ENCODE results near the gene ENPP6. TPM values are rescaled to one million over a fixed set of nuclear protein-coding genes. Genes with fewer than 3 reads are reported as not detected.

The ENPP6 gene
- total and polyA plus RNA-seq, 2 of the 13 experiments (the other 11 are each of a cell fraction or from before 2014, with no cell fraction given), result not detected

DNA sequence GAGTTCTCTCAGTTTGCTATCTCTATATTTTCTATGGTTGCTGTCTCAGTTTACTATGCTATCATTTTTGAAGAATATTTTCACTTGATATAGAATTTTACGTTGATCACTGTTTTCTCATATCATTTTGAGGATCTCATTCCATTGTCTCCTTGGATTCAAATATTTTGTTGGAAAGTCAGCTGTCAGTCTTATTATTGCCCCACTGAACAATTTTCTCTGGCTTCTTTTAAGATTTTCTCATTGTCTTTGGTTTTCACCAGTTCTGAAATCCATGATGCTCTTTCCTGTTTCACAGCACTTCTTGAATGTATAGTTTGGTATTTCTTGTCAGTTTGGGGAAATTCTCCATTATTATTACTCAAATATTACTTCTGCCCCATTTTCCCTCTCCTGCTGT lies 81.1 kb downstream of the ENPP6 start:
- ATAC-seq (no peak), FAIRE-seq (no peak), DNase-seq (ENCODE audit: low spot score) (no peak)
- ChIA-PET POLR2A (no interaction called here), CTCF (ENCODE audit: low intra/inter-chr PET ratio, low total read pairs) (no interaction called here)
- no peak overlapping the region for H3K4me3 ChIP-seq (replicated peaks in 1 of 3; ENCODE audit: insufficient read depth in 1 of 3, low read depth in 2 of 3, low read length in 3 of 3)
- no peaks in the 10 kb centered on the region for H3K36me3 ChIP-seq (replicated peaks in 1 of 2; ENCODE audit: control insufficient read depth in 1 of 2, insufficient read depth in 2 of 2, low read length in 2 of 2)
- H2AFZ ChIP-seq (ENCODE audit: low read length), result no peak overlapping the region
- no peaks in the 10 kb centered on the region for H3K27me3 ChIP-seq (ENCODE audit: control insufficient read depth in 1 of 2, insufficient read depth in 2 of 2, low read length in 2 of 2)
- no peaks in the 10 kb centered on the region for H3K79me2 ChIP-seq (ENCODE audit: insufficient read depth, low read length)
- H3K9ac ChIP-seq (ENCODE audit: insufficient read depth, low read depth, low read length), result no peak overlapping the region
- peaks cover 10% of the 10 kb centered on the region for H3K9me3 ChIP-seq (ENCODE audit: low read length)
- no peak overlapping the region for H3K4me2 ChIP-seq (ENCODE audit: low read depth, low read length)
- no TSS peak for BruUV-seq (replicated peaks)
- 2% methylated on average over 1 of the region's 1 CpG for WGBS (ENCODE audit: low lambda C conversion rate)
- no peak overlapping the region for H3K27ac ChIP-seq (ENCODE audit: extremely low read length, insufficient read depth, low read length)
- intact Hi-C loops (cut with micrococcal nuclease; ENCODE audit: unreplicated experiment) (no loop called here), in situ Hi-C loops (cut with HindIII; ENCODE audit: extremely low pct_ligation_motif_present, low pct_unique_long_range_greater_than_20kb) (no loop called here)
- TF ChIP-seq ZNF317 (CRISPR knock-in tag; IDR thresholded peaks at IDR 0.05) (peak; percentile 99), ZNF224 (CRISPR knock-in tag; IDR thresholded peaks at IDR 0.05) (no peak)
- no peaks in the 10 kb centered on the region for H4K20me1 ChIP-seq (ENCODE audit: insufficient read depth, low read length)
- no peaks in the 10 kb centered on the region for H3K4me1 ChIP-seq (ENCODE audit: insufficient read depth, low read length)

- H4K20me1 ChIP-seq (ENCODE audit: insufficient read depth, low read length), result no peaks in the 10 kb centered on the region
- H3K4me2 ChIP-seq (ENCODE audit: low read depth, low read length), result no peak overlapping the region
- no peaks in the 10 kb centered on the region for H3K79me2 ChIP-seq (ENCODE audit: insufficient read depth, low read length)
- no peak overlapping the region for H3K4me3 ChIP-seq (replicated peaks in 1 of 3; ENCODE audit: insufficient read depth in 1 of 3, low read depth in 2 of 3, low read length in 3 of 3)
- H3K27me3 ChIP-seq (ENCODE audit: control insufficient read depth in 1 of 2, insufficient read depth in 2 of 2, low read length in 2 of 2), result no peaks in the 10 kb centered on the region; a peak in 1 of 5 replicates
- no peaks in the 10 kb centered on the region for H3K9me3 ChIP-seq (ENCODE audit: low read length)
- no peak for ATAC-seq
- no peak overlapping the region for H2AFZ ChIP-seq (ENCODE audit: low read length)
- ChIA-PET POLR2A (no interaction called here), CTCF (ENCODE audit: low intra/inter-chr PET ratio, low total read pairs) (no interaction called here)
- no peaks in the 10 kb centered on the region for H3K36me3 ChIP-seq (replicated peaks in 1 of 2; ENCODE audit: control insufficient read depth in 1 of 2, insufficient read depth in 2 of 2, low read length in 2 of 2)
- no peaks in the 10 kb centered on the region for H3K4me1 ChIP-seq (ENCODE audit: insufficient read depth, low read length)
- in situ Hi-C loops (cut with HindIII; ENCODE audit: extremely low pct_ligation_motif_present, low pct_unique_long_range_greater_than_20kb), result no loop called here
- BruUV-seq (replicated peaks), result no TSS peak
- WGBS (ENCODE audit: low lambda C conversion rate), result 53% methylated on average over 4 of the region's 4 CpGs
- FAIRE-seq, result no peak
- DNase-seq (ENCODE audit: low spot score), result no peak
- no peak overlapping the region for H3K9ac ChIP-seq (ENCODE audit: insufficient read depth, low read depth, low read length)
- intact Hi-C loops (cut with micrococcal nuclease; ENCODE audit: unreplicated experiment), result no loop called here
- H3K27ac ChIP-seq (ENCODE audit: extremely low read length, insufficient read depth, low read length), result no peak overlapping the region
- TF ChIP-seq, protein P1, sequence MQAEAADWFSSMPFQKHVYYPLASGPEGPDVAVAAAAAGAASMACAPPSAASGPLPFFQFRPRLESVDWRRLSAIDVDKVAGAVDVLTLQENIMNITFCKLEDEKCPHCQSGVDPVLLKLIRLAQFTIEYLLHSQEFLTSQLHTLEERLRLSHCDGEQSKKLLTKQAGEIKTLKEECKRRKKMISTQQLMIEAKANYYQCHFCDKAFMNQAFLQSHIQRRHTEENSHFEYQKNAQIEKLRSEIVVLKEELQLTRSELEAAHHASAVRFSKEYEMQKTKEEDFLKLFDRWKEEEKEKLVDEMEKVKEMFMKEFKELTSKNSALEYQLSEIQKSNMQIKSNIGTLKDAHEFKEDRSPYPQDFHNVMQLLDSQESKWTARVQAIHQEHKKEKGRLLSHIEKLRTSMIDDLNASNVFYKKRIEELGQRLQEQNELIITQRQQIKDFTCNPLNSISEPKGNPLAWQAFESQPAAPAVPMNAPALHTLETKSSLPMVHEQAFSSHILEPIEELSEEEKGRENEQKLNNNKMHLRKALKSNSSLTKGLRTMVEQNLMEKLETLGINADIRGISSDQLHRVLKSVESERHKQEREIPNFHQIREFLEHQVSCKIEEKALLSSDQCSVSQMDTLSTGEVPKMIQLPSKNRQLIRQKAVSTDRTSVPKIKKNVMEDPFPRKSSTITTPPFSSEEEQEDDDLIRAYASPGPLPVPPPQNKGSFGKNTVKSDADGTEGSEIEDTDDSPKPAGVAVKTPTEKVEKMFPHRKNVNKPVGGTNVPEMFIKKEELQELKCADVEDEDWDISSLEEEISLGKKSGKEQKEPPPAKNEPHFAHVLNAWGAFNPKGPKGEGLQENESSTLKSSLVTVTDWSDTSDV (CRISPR knock-in tag; IDR thresholded peaks at IDR 0.05), result no peak
- TF ChIP-seq ZNF180 (CRISPR knock-in tag; IDR thresholded peaks at IDR 0.05; ENCODE audit: borderline replicate concordance, low read depth) (no peak), ZNF770 (CRISPR knock-in tag; IDR thresholded peaks at IDR 0.05) (no peak), ARNT2 (CRISPR knock-in tag; IDR thresholded peaks at IDR 0.05; ENCODE audit: low read depth) (no peak), KLF9 (CRISPR knock-in tag; IDR thresholded peaks at IDR 0.05; ENCODE audit: low read depth) (no peak), CREB3 (CRISPR knock-in tag; IDR thresholded peaks at IDR 0.05) (no peak), ZNF414 (CRISPR knock-in tag; IDR thresholded peaks at IDR 0.05) (no peak), ZNF124 (CRISPR knock-in tag; IDR thresholded peaks at IDR 0.05) (no peak), ZNF337 (CRISPR knock-in tag; IDR thresholded peaks at IDR 0.05; ENCODE audit: borderline replicate concordance, low read depth) (no peak)
Measured at GRCh38 chr4:184126800-184127199, 90.9 kb downstream of the ENPP6 start.

Data from HepG2 (cell line).